HEK293T (cell line): ENCODE results near the gene PCDH1.
"Not testable (repeated sequence)": the region's sequence is repeated elsewhere in the genome, so short reads cannot be mapped to it uniquely, and the experiment has no call there.

Source experiments
- CTCF ChIA-PET: fragments of 350-600 bp; formaldehyde crosslinking; extraction: SDS; loops from one replicate; lab custom pipeline; 2021; ENCODE audit warnings: antibody characterized with exemption, inconsistent platforms; lab: Yijun Ruan, JAX
- POLR2A ChIA-PET: fragments of 350-600 bp; formaldehyde crosslinking; extraction: SDS; loops from one replicate; lab custom pipeline; 2020; ENCODE audit warnings: antibody characterized with exemption, inconsistent platforms; lab: Yijun Ruan, JAX
- DNase-seq: peaks from one replicate; pipeline ENCODE4 v3.0.0; 2012; ENCODE audit warnings: mixed read lengths; ENCODE audit errors: extremely low spot score
- ARNT ChIP-seq: fragments of 450-650 bp; IDR thresholded peaks from 2 replicates; pipeline ENCODE4 v1.6.1; 2017; ENCODE audit warnings: mild to moderate bottlenecking
- BHLHE40 ChIP-seq: fragments of 450-650 bp; IDR thresholded peaks from 2 replicates; pipeline ENCODE4 v1.6.1; 2016; ENCODE audit warnings: mild to moderate bottlenecking, moderate library complexity, borderline replicate concordance
- CTBP1 ChIP-seq: fragments of 450-650 bp; IDR thresholded peaks from 2 replicates; pipeline ENCODE4 v1.6.1; 2016; ENCODE audit warnings: borderline replicate concordance
- ELF4 ChIP-seq: fragments of 450-650 bp; IDR thresholded peaks from 2 replicates; pipeline ENCODE4 v1.6.1; 2017; ENCODE audit warnings: antibody characterized with exemption
- FOXA1 ChIP-seq: fragments of 450-650 bp; IDR thresholded peaks from 2 replicates; pipeline ENCODE4 v1.6.1; 2016; ENCODE audit warnings: mild to moderate bottlenecking
- FOXK2 ChIP-seq: fragments of 450-650 bp; IDR thresholded peaks from 2 replicates; pipeline ENCODE4 v1.6.1; 2016; ENCODE audit warnings: mild to moderate bottlenecking
- FOXM1 ChIP-seq: fragments of 450-650 bp; IDR thresholded peaks from 2 replicates; pipeline ENCODE4 v1.6.1; 2017; ENCODE audit warnings: mild to moderate bottlenecking, borderline replicate concordance
- HDGF ChIP-seq: fragments of 450-650 bp; IDR thresholded peaks from 2 replicates; pipeline ENCODE4 v1.6.1; 2017; ENCODE audit warnings: antibody characterized with exemption, borderline replicate concordance
- L3MBTL2 ChIP-seq: fragments of 450-650 bp; conservative IDR thresholded peaks from 2 replicates; pipeline ENCODE4 v1.6.1; 2016; ENCODE audit warnings: mild to moderate bottlenecking
- LEF1 ChIP-seq: fragments of 450-650 bp; IDR thresholded peaks from 2 replicates; pipeline ENCODE4 v1.6.1; 2017; ENCODE audit warnings: mild to moderate bottlenecking, borderline replicate concordance
- NFRKB ChIP-seq: fragments of 450-650 bp; IDR thresholded peaks from 2 replicates; pipeline ENCODE4 v1.6.1; 2016; ENCODE audit warnings: mild to moderate bottlenecking, moderate library complexity
- SP1 ChIP-seq: fragments of 450-650 bp; IDR thresholded peaks from 2 replicates; pipeline ENCODE4 v1.6.1; 2017
- SUZ12 ChIP-seq: fragments of 450-650 bp; IDR thresholded peaks from 2 replicates; pipeline ENCODE4 v1.6.1; 2016; ENCODE audit warnings: mild to moderate bottlenecking
- TARDBP ChIP-seq: fragments of 450-650 bp; IDR thresholded peaks from 2 replicates; pipeline ENCODE4 v1.6.1; 2016
- ZNF384 ChIP-seq: fragments of 450-650 bp; IDR thresholded peaks from 2 replicates; pipeline ENCODE4 v1.6.1; 2016
- TF ChIP-seq, protein P1 (sequence below): fragments of 450-650 bp; IDR thresholded peaks from 2 replicates; pipeline ENCODE4 v1.6.1; 2016

The PCDH1 gene

DNA sequence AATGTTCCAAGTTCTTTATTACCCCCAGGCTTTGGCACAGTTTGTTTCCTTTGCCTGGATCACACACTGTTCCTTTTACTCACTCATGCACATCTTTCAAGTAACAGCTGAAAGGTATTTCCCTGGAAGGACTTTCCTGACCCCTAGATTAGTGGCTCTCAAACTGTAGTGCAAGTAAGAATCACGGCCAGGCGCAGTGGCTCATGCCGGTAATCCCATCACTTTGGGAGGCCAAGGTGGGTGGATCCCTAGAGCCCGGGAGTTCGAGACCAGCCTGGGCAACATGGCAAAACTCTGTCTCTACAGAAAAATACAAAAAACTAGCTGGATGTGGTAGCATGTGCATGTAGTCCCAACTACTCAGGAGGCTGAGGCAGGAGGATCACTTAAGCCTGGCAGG, 26.3 kb upstream of the PCDH1 start:
- TF ChIP-seq BHLHE40 (no peak), TARDBP (no peak), L3MBTL2 (no peak), SUZ12 (no peak)
- CTCF ChIA-PET, result no interaction called here
- DNase-seq, result no peak
- POLR2A ChIA-PET, result no interaction called here

- no peak for DNase-seq
- POLR2A ChIA-PET, result interaction anchor here (2.2 kb wide), 1 partner anchor 20 kb away, joined by 9 read pairs; the partner anchor contains the start of gene DELE1
- CTCF ChIA-PET, result interaction anchor here (0.6 kb wide), 1 partner anchor 23 kb away, joined by 3 read pairs; no protein-coding TSS in a partner anchor
- no peak for TF ChIP-seq SUZ12
Measured at GRCh38 chr5:141903261-141903660, 25.1 kb upstream of the PCDH1 start.

DNA sequence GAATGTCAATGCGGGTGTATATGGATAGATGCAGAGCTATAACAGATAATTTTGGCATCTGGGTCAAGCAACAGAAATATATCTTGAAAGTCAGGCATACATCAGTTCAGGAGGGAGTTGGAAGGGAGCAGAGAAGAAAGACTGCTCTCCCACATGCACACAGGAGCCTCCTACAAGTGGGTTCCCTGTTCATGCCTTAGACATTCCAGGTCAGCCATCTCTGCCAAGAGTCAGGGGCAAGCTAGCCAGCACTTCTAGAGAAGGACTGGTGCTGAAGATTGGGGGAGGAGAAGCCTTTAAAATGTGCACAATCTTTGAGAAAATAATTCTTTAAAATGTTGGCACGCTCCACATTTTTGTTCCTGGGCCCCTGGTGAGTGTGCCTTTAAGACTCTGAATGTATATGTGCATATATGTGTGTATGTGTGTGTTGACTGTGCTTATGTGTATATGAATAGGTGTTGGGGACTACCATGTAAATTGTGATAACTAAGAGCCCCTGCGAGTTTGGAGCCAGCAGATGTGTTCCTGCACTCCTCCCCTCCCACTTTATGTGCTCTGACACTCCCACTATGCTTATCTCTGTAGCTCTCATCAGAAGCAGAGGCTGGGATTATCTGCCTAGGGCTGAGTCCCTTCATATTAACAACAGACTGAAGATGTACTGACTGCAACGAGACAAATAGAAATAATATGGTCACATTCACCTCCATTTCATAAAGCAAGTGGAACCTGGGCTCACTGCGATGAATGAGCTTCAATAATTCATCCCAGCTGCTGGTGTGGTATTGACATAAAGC, 24.0 kb upstream of the PCDH1 start:
- ChIA-PET CTCF (interaction anchor here (0.6 to 1.5 kb wide), 4 partner anchors 12 to 22 kb away, joined by 3 to 5 read pairs (median 4); no protein-coding TSS in a partner anchor), POLR2A (interaction anchor here (2.2 kb wide), 1 partner anchor 21 kb away, joined by 9 read pairs; the partner anchor contains the start of gene DELE1)
- DNase-seq, result no peak
- TF ChIP-seq NFRKB, result no peak

- CTCF ChIA-PET, result no interaction called here
- POLR2A ChIA-PET, result no interaction called here
- TF ChIP-seq SP1 (no peak), ZNF384 (no peak), NFRKB (no peak), FOXA1 (no peak), FOXM1 (no peak), CTBP1 (no peak), FOXK2 (no peak), LEF1 (no peak), HDGF (no peak)
- TF ChIP-seq, protein P1, sequence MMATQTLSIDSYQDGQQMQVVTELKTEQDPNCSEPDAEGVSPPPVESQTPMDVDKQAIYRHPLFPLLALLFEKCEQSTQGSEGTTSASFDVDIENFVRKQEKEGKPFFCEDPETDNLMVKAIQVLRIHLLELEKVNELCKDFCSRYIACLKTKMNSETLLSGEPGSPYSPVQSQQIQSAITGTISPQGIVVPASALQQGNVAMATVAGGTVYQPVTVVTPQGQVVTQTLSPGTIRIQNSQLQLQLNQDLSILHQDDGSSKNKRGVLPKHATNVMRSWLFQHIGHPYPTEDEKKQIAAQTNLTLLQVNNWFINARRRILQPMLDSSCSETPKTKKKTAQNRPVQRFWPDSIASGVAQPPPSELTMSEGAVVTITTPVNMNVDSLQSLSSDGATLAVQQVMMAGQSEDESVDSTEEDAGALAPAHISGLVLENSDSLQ, result no peak
- DNase-seq, result no peak
Measured at GRCh38 chr5:141898448-141899049, 20.3 kb upstream of the PCDH1 start.

- no peak for DNase-seq
- ChIA-PET POLR2A (no interaction called here), CTCF (interaction anchor here (0.7 to 3.1 kb wide), 2 partner anchors 18 to 71 kb away, joined by 3 to 12 read pairs; partner anchors contain the start of gene PCDH1)
- TF ChIP-seq L3MBTL2 (no peak), SP1 (no peak), SUZ12 (no peak), NFRKB (no peak), HDGF (no peak), ELF4 (no peak), ZNF384 (no peak), TARDBP (no peak), FOXM1 (no peak), CTBP1 (no peak), FOXA1 (no peak), LEF1 (no peak), BHLHE40 (no peak), ARNT (no peak), FOXK2 (no peak)
- TF ChIP-seq, protein P1, result no peak
Measured at GRCh38 chr5:141897425-141897824, 19.2 kb upstream of the PCDH1 start.

DNA sequence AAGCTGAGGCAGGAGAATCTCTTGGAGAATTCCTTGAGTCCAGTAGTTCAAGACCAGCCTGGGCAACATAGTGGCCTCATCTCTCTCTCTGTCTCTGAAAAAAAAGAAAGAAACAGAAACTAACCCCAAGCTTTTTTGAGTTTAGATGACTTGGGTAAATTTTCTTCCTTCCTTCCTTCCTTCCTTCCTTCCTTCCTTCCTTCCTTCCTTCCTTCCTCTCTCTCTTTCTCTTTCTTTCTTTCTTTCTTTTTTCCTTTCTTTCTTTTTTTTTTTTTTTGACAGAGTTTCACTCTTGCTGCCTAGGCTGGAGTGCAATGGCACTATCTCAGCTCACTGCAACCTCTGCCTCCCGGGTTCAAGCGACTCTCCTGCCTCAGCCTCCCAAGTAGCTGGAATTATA, 12.2 kb upstream of the PCDH1 start:
- CTCF ChIA-PET, result interaction anchor here (1.0 to 2.1 kb wide), 7 partner anchors 9 to 75 kb away, joined by 3 to 14 read pairs (median 5); partner anchors contain the start of gene PCDH1
- POLR2A ChIA-PET, result interaction anchor here (0.6 to 1.6 kb wide), 3 partner anchors 33 to 808 kb away, joined by 3 to 5 read pairs (median 3); partner anchors contain the start of gene DELE1
- not testable (repeated sequence) for DNase-seq

DNA sequence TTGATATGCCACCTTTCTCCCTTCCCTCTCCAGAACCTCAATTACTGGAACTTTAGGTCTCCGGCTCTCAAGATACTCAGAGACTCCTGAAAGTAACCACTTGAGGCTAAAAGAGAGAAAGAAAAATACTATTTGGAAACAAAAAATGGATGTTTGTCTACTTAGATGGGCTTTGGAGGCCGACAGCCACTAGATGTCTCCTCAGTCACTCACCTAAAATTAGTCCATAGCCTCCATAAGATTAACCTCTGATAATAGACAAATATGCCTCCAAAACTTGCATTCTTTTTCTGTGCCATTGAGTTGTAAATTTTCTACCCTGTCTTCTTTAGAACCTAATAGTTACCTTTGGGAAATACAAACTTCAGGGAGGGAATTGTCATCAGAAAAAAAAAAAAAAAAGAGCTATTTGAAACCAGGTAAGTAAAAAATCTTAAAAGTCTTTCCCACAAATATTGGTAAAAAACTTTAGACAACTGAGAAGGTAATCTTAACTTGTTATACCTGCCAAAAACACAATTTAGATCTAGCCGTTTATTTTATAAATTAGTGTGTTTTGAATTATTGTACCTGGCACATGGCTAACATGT, 11.2 kb upstream of the PCDH1 start:
- TF ChIP-seq FOXA1, result no peak
- no peak for TF ChIP-seq LEF1
- TF ChIP-seq ZNF384, result no peak
- no peak for TF ChIP-seq FOXK2
- TF ChIP-seq ELF4, result no peak
- TF ChIP-seq FOXM1, result no peak
- TF ChIP-seq, protein P1, result no peak
- CTCF ChIA-PET, result interaction anchor here (0.8 to 2.1 kb wide), 5 partner anchors 8 to 221 kb away, joined by 3 to 7 read pairs (median 5); no protein-coding TSS in a partner anchor
- POLR2A ChIA-PET, result interaction anchor here (1.6 kb wide), 1 partner anchor 34 kb away, joined by 5 read pairs; the partner anchor contains the start of gene DELE1
- DNase-seq, result no peak
